Activated naive CD4-positive, alpha-beta T cell treated with anti-CD3 and anti-CD28 coated beads, Interleukin-2, amount 50 U/mL, for 24 hours (primary cell): Measurements from ENCODE around the gene THBS2.

ENCODE experiments used
- H3K27ac Mint-ChIP-seq: one replicate; pipeline ENCODE4 v1.8.0; 2021; ENCODE audit warnings: mild to moderate bottlenecking, mixed read lengths
- H3K27me3 Mint-ChIP-seq: one replicate; pipeline ENCODE4 v1.8.0; 2021; ENCODE audit warnings: mixed read lengths
- H3K36me3 Mint-ChIP-seq: one replicate; pipeline ENCODE4 v1.8.0; 2021; ENCODE audit warnings: mixed read lengths
- H3K4me1 Mint-ChIP-seq: one replicate; pipeline ENCODE4 v1.8.0; 2021; ENCODE audit warnings: mixed read lengths
- H3K4me3 Mint-ChIP-seq: one replicate; pipeline ENCODE4 v1.8.0; 2021; ENCODE audit warnings: mild to moderate bottlenecking, mixed read lengths
- H3K9me3 Mint-ChIP-seq: one replicate; pipeline ENCODE4 v1.8.0; 2021; ENCODE audit warnings: mixed read lengths

The THBS2 gene

GRCh38 chr6:169167581-169168301 lies 85.9 kb downstream of the THBS2 start:
- Mint-ChIP-seq H3K4me1 (no peaks in the 10 kb centered on the region), H3K4me3 (no peak overlapping the region), H3K27ac (no peak overlapping the region), H3K27me3 (no peaks in the 10 kb centered on the region), H3K36me3 (no peaks in the 10 kb centered on the region), H3K9me3 (no peaks in the 10 kb centered on the region)

GRCh38 chr6:169166896-169167580 lies 86.6 kb downstream of the THBS2 start:
- Mint-ChIP-seq H3K9me3 (no peaks in the 10 kb centered on the region), H3K4me3 (no peak overlapping the region), H3K27ac (no peak overlapping the region), H3K36me3 (no peaks in the 10 kb centered on the region), H3K27me3 (no peaks in the 10 kb centered on the region), H3K4me1 (no peaks in the 10 kb centered on the region)
